ENCODE results near the gene UGT1A8. TPM values are rescaled to one million over a fixed set of nuclear protein-coding genes. Genes with fewer than 3 reads are reported as not detected.
A peak's percentile ranks its signal among the peaks of the same experiment; 100 is the strongest.

The UGT1A8 gene
- total and polyA plus RNA-seq, 7 donors: 1.8 to 8.8 (median 7.4) TPM; not detected in 4

DNA sequence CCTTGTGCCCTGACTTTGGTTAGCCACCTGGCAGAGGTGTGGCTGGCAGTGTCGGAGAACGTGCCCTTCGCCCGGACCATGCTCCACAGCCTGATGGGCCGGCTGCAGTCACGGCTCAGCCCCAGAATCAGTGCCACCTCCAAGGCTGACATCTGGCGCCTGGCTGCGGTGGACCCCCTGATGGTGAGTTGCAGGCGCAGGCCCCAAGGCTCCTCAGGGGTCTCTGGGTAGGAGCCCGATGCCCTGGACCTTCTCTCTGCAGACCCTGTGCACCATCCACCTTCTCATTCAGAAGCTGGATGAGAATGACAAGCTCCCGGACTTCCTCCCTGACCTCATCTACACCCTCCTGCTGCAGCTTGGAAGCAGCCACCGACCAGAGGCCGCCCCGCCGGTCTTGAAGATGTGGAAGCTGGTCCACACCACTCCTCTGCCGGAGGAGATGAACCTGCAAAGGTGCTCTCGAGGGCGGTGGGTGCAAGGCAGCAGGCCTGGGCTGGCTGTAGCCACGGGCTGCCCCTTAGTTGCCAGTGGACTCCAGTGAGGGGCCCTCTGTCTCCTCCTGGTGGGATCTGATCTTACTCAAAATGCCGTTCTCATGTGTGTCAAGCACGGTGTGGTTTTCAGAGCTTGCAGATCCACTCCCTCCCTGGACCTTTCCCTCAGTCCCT is 204.8 kb downstream of the UGT1A8 start:
- Histone ChIP-seq H3K36me3 (no peaks in the 10 kb centered on the region), H3K27ac (no peak overlapping the region), H3K4me3 (no peak overlapping the region), H3K27me3 (no peaks in the 10 kb centered on the region), H3K9me3 (no peaks in the 10 kb centered on the region), H3K4me1 (no peaks in the 10 kb centered on the region)
- TF ChIP-seq POLR2A (IDR thresholded peaks at IDR 0.05) (no peak), EP300 (IDR thresholded peaks at IDR 0.05) (no peak), POLR2AphosphoS5 (IDR thresholded peaks at IDR 0.05) (no peak)
- TF ChIP-seq, protein P1, sequence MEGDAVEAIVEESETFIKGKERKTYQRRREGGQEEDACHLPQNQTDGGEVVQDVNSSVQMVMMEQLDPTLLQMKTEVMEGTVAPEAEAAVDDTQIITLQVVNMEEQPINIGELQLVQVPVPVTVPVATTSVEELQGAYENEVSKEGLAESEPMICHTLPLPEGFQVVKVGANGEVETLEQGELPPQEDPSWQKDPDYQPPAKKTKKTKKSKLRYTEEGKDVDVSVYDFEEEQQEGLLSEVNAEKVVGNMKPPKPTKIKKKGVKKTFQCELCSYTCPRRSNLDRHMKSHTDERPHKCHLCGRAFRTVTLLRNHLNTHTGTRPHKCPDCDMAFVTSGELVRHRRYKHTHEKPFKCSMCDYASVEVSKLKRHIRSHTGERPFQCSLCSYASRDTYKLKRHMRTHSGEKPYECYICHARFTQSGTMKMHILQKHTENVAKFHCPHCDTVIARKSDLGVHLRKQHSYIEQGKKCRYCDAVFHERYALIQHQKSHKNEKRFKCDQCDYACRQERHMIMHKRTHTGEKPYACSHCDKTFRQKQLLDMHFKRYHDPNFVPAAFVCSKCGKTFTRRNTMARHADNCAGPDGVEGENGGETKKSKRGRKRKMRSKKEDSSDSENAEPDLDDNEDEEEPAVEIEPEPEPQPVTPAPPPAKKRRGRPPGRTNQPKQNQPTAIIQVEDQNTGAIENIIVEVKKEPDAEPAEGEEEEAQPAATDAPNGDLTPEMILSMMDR (IDR thresholded peaks at IDR 0.05): no peak
- 82 to 90% methylated on average over 21 of the region's 21 CpGs for whole genome bisulfite sequencing, 2 donors
- intact Hi-C loops (cut with DNase I): no loop called here
- DNase-seq: peak; percentile 60

Other genes starting within 250 kb of the UGT1A8 start
- gene USP40, start 50.9 kb upstream of the UGT1A8 start, total RNA-seq: 10 to 100 TPM; 23.4 to 34.5 (median 31.3) TPM
- 10 to 100 TPM in 2 of 3 donors, 1 to 10 TPM in 1; 9.6 to 14.7 (median 10.9) TPM for gene USP40, start 50.9 kb upstream of the UGT1A8 start, polyA plus RNA-seq
- not detected for gene UGT1A10, start 18.8 kb downstream of the UGT1A8 start, total RNA-seq
- 10 to 100 TPM; 10.8 to 27.3 (median 19.7) TPM for gene UGT1A10, start 18.8 kb downstream of the UGT1A8 start, polyA plus RNA-seq
- gene UGT1A9, start 54.3 kb downstream of the UGT1A8 start, total RNA-seq: not detected
- gene UGT1A9, start 54.3 kb downstream of the UGT1A8 start, polyA plus RNA-seq: under 1 TPM in 1 of 3 donors, not detected in 2; 0.36 TPM
- gene UGT1A7, start 64.3 kb downstream of the UGT1A8 start, total RNA-seq: not detected
- gene UGT1A7, start 64.3 kb downstream of the UGT1A8 start, polyA plus RNA-seq: under 1 TPM in 1 of 3 donors, not detected in 2; 0.66 TPM
- not detected for gene UGT1A6, start 75.3 kb downstream of the UGT1A8 start, total RNA-seq
- 1 to 10 TPM in 1 of 3 donors, not detected in 2; 3.0 TPM for gene UGT1A6, start 75.3 kb downstream of the UGT1A8 start, polyA plus RNA-seq
- gene UGT1A5, start 95.3 kb downstream of the UGT1A8 start, total RNA-seq: not detected
- gene UGT1A5, start 95.3 kb downstream of the UGT1A8 start, polyA plus RNA-seq: under 1 TPM in 1 of 3 donors, not detected in 2; 0.22 TPM
- not detected for gene UGT1A4, start 101.1 kb downstream of the UGT1A8 start, total RNA-seq
- under 1 TPM in 2 of 3 donors, not detected in 1; 0.50 to 0.60 TPM for gene UGT1A4, start 101.1 kb downstream of the UGT1A8 start, polyA plus RNA-seq
- gene UGT1A3, start 111.4 kb downstream of the UGT1A8 start, total RNA-seq: not detected
- under 1 TPM in 1 of 3 donors, not detected in 2; 0.36 TPM for gene UGT1A3, start 111.4 kb downstream of the UGT1A8 start, polyA plus RNA-seq
- not detected for gene UGT1A1, start 142.6 kb downstream of the UGT1A8 start, total RNA-seq
- gene UGT1A1, start 142.6 kb downstream of the UGT1A8 start, polyA plus RNA-seq: 1 to 10 TPM in 2 of 3 donors, under 1 TPM in 1; 0.74 to 2.8 (median 1.8) TPM
- not detected for gene MROH2A, start 160.7 kb downstream of the UGT1A8 start, total RNA-seq
- gene MROH2A, start 160.7 kb downstream of the UGT1A8 start, polyA plus RNA-seq: under 1 TPM in 1 of 3 donors, not detected in 2; 0.06 TPM
- gene HJURP, start 236.9 kb downstream of the UGT1A8 start, total RNA-seq: 1 to 10 TPM in 2 of 4 donors, under 1 TPM in 2; 0.28 to 2.1 (median 1.0) TPM
- gene HJURP, start 236.9 kb downstream of the UGT1A8 start, polyA plus RNA-seq: 1 to 10 TPM; 1.2 to 9.0 (median 3.0) TPM

Measured in sigmoid colon (tissue), 7 donors.